Nephron progenitor cell (in vitro differentiated cells): ENCODE data around the gene P3H2.

Experiments used
- DNase-seq: peaks from one replicate; pipeline ENCODE4 v3.0.0; 2021
- H3K27ac Mint-ChIP-seq: 2 replicates; pipeline ENCODE4 v1.8.0; 2021; ENCODE audit warnings: mild to moderate bottlenecking, moderate library complexity, mixed read lengths
- H3K27me3 Mint-ChIP-seq: 2 replicates; pipeline ENCODE4 v1.8.0; 2021; ENCODE audit warnings: mild to moderate bottlenecking, low read depth, mixed read lengths; ENCODE audit not compliant: poor library complexity
- H3K36me3 Mint-ChIP-seq: 2 replicates; pipeline ENCODE4 v1.8.0; 2021; ENCODE audit warnings: low read depth, mixed read lengths
- H3K4me1 Mint-ChIP-seq: 2 replicates; pipeline ENCODE4 v1.8.0; 2021; ENCODE audit warnings: mixed read lengths
- H3K4me3 Mint-ChIP-seq: 2 replicates; pipeline ENCODE4 v1.8.0; 2021; ENCODE audit warnings: mild to moderate bottlenecking, moderate library complexity, mixed read lengths
- H3K9me3 Mint-ChIP-seq: 2 replicates; pipeline ENCODE4 v1.8.0; 2021; ENCODE audit warnings: mild to moderate bottlenecking, moderate library complexity, mixed read lengths
- TF ChIP-seq, protein P1 (sequence below): fragments of 200-600 bp; sonication (generic); IDR thresholded peaks from 2 replicates; pipeline ENCODE4 v1.5.0; 2021; ENCODE audit warnings: antibody characterized with exemption

The P3H2 gene

GRCh38 chr3:190120269-190121060 is at the start of gene P3H2:
TSS of gene P3H2 (minus strand) at chr3:190120897. CDS start at chr3:190120731, 166 bp downstream.
- peaks cover 2% of the 10 kb centered on the region for H3K36me3 Mint-ChIP-seq
- TF ChIP-seq, protein P1, sequence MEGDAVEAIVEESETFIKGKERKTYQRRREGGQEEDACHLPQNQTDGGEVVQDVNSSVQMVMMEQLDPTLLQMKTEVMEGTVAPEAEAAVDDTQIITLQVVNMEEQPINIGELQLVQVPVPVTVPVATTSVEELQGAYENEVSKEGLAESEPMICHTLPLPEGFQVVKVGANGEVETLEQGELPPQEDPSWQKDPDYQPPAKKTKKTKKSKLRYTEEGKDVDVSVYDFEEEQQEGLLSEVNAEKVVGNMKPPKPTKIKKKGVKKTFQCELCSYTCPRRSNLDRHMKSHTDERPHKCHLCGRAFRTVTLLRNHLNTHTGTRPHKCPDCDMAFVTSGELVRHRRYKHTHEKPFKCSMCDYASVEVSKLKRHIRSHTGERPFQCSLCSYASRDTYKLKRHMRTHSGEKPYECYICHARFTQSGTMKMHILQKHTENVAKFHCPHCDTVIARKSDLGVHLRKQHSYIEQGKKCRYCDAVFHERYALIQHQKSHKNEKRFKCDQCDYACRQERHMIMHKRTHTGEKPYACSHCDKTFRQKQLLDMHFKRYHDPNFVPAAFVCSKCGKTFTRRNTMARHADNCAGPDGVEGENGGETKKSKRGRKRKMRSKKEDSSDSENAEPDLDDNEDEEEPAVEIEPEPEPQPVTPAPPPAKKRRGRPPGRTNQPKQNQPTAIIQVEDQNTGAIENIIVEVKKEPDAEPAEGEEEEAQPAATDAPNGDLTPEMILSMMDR = peak; percentile 16
- peaks cover 68% of the 10 kb centered on the region for H3K4me1 Mint-ChIP-seq
- peaks cover 2% of the 10 kb centered on the region for H3K9me3 Mint-ChIP-seq
- peak within 1 kb of the TSS; percentile 77 for H3K27ac Mint-ChIP-seq
- H3K27me3 Mint-ChIP-seq = no peaks in the 10 kb centered on the region
- DNase-seq = peak; percentile 82
- peak within 1 kb of the TSS; percentile 91 for H3K4me3 Mint-ChIP-seq

GRCh38 chr3:190169877-190170276 is 49.2 kb upstream of the P3H2 start:
- H3K9me3 Mint-ChIP-seq = peaks cover 4% of the 10 kb centered on the region
- no peak overlapping the region for H3K4me3 Mint-ChIP-seq
- H3K36me3 Mint-ChIP-seq = no peaks in the 10 kb centered on the region
- peaks cover 3% of the 10 kb centered on the region for H3K27me3 Mint-ChIP-seq
- H3K4me1 Mint-ChIP-seq = peaks cover 11% of the 10 kb centered on the region
- H3K27ac Mint-ChIP-seq = no peak overlapping the region
- no peak for DNase-seq
- TF ChIP-seq, protein P1 = no peak

- Mint-ChIP-seq H3K4me1 (peaks cover 11% of the 10 kb centered on the region), H3K4me3 (no peak overlapping the region), H3K9me3 (peaks cover 10% of the 10 kb centered on the region), H3K27me3 (peaks cover 5% of the 10 kb centered on the region), H3K36me3 (no peaks in the 10 kb centered on the region), H3K27ac (peak overlapping the region; percentile 68)
- TF ChIP-seq, protein P1 = no peak
- DNase-seq = no peak
Measured at GRCh38 chr3:190169243-190169642, 48.5 kb upstream of the P3H2 start.

GRCh38 chr3:190167936-190168680 is 47.4 kb upstream of the P3H2 start:
- Mint-ChIP-seq H3K4me1 (peaks cover 11% of the 10 kb centered on the region), H3K36me3 (peaks cover 8% of the 10 kb centered on the region), H3K27me3 (peaks cover 5% of the 10 kb centered on the region), H3K4me3 (no peak overlapping the region), H3K27ac (no peak overlapping the region), H3K9me3 (peaks cover 21% of the 10 kb centered on the region)
- DNase-seq = no peak
- TF ChIP-seq, protein P1 = no peak

DNA sequence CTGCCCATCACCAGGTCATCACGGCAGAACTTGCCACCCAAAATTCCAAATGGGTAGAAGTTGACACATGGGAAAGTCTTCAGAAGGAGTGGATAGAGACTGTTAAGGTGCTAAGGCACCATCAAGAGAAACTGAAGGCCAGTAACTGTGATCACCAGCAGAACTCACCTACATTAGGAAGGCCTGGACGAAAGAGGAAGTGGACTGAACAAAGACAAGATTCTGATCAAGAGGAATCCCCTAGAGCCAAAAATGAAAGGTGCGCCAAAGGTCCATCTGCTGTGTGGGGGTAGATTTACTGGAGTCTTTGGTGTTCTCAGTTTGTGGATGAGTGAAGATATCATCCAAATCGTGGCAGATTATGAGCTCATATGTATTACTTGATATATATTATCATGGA is 46.3 kb upstream of the P3H2 start:
- TF ChIP-seq, protein P1 = no peak
- Mint-ChIP-seq H3K27me3 (peaks cover 5% of the 10 kb centered on the region), H3K4me3 (no peak overlapping the region), H3K9me3 (peaks cover 30% of the 10 kb centered on the region), H3K36me3 (peaks cover 14% of the 10 kb centered on the region), H3K27ac (no peak overlapping the region), H3K4me1 (peaks cover 11% of the 10 kb centered on the region)
- no peak for DNase-seq
